HL-60 (cell line): ENCODE results near the gene NEGR1.

Source experiments
- DNase-seq, 2 experiments: peaks; one replicate each; pipeline ENCODE4 v3.0.0-alpha.2; 2010 to 2020; ENCODE audit warnings: low read depth in 1 of 2, low spot score in 1 of 2
- H3K27ac ChIP-seq: fragments of 250-450 bp; sonication (Bioruptor Pico); replicated peaks from 2 replicates; pipeline ENCODE4 v1.5.1; 2020; ENCODE audit warnings: mild to moderate bottlenecking, moderate library complexity
- H3K27me3 ChIP-seq: fragments of 250-450 bp; sonication (Bioruptor Pico); 2 replicates; pipeline ENCODE4 v1.5.1; 2021; ENCODE audit warnings: mild to moderate bottlenecking, moderate library complexity; ENCODE audit not compliant: insufficient read depth, poor library complexity, severe bottlenecking
- H3K4me3 ChIP-seq: replicated peaks from 2 replicates; pipeline ENCODE4 v1.5.1; 2011; ENCODE audit warnings: mild to moderate bottlenecking, control low read depth, low read length; ENCODE audit not compliant: insufficient read depth
- CTCF ChIP-seq: IDR thresholded peaks from one replicate; pipeline ENCODE4 v1.5.1; 2011; ENCODE audit warnings: low read length, control low read depth, inconsistent platforms; ENCODE audit not compliant: insufficient read depth
- GABPA ChIP-seq: IDR thresholded peaks from 2 replicates; pipeline ENCODE4 v1.6.1; 2012; ENCODE audit warnings: low read depth
- POLR2AphosphoS5 ChIP-seq: IDR thresholded peaks from 2 replicates; pipeline ENCODE4 v1.6.1; 2012; ENCODE audit warnings: low read depth
- SPI1 ChIP-seq: IDR thresholded peaks from 2 replicates; pipeline ENCODE4 v1.6.1; 2012; ENCODE audit warnings: low read depth, mild to moderate bottlenecking, borderline replicate concordance
- TF ChIP-seq, protein P1 (sequence below): IDR thresholded peaks from 2 replicates; pipeline ENCODE4 v1.6.1; 2012; ENCODE audit warnings: low read depth; ENCODE audit not compliant: insufficient replicate concordance

The NEGR1 gene

DNA sequence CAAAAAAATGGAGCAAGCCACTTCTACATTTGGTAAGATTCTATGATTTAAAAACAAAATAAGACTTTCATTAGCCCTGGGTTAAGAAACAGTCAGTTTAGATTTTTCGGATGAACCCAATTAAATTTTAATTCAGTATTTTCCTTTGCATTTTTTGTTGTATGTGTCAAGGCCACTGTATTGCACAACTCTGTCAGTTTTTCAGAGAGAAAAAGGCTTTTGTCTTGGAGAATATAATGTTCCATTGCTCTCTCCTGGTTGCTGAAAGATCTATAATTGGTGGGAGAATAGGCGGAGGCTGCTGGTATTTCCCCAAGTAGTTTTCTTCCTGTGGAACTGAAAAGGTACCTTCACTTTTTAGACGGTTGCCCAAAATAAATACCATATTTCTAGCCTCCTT is 84.6 kb downstream of the NEGR1 start:
- no peak overlapping the region for H3K27ac ChIP-seq
- TF ChIP-seq SPI1 (no peak), GABPA (no peak), CTCF (no peak), POLR2AphosphoS5 (no peak)
- TF ChIP-seq, protein P1, sequence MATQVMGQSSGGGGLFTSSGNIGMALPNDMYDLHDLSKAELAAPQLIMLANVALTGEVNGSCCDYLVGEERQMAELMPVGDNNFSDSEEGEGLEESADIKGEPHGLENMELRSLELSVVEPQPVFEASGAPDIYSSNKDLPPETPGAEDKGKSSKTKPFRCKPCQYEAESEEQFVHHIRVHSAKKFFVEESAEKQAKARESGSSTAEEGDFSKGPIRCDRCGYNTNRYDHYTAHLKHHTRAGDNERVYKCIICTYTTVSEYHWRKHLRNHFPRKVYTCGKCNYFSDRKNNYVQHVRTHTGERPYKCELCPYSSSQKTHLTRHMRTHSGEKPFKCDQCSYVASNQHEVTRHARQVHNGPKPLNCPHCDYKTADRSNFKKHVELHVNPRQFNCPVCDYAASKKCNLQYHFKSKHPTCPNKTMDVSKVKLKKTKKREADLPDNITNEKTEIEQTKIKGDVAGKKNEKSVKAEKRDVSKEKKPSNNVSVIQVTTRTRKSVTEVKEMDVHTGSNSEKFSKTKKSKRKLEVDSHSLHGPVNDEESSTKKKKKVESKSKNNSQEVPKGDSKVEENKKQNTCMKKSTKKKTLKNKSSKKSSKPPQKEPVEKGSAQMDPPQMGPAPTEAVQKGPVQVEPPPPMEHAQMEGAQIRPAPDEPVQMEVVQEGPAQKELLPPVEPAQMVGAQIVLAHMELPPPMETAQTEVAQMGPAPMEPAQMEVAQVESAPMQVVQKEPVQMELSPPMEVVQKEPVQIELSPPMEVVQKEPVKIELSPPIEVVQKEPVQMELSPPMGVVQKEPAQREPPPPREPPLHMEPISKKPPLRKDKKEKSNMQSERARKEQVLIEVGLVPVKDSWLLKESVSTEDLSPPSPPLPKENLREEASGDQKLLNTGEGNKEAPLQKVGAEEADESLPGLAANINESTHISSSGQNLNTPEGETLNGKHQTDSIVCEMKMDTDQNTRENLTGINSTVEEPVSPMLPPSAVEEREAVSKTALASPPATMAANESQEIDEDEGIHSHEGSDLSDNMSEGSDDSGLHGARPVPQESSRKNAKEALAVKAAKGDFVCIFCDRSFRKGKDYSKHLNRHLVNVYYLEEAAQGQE, result no peak
- H3K27me3 ChIP-seq, result no peaks in the 10 kb centered on the region
- no peak overlapping the region for H3K4me3 ChIP-seq
- DNase-seq, result no peak

- peak; percentile 5 for TF ChIP-seq CTCF
- TF ChIP-seq, protein P1, result no peak
- no peak for DNase-seq
Observed at GRCh38 chr1:72186733-72187307, 95.5 kb downstream of the NEGR1 start.

GRCh38 chr1:72184099-72184701 is 98.1 kb downstream of the NEGR1 start:
- Histone ChIP-seq H3K27me3 (no peaks in the 10 kb centered on the region), H3K27ac (no peak overlapping the region), H3K4me3 (no peak overlapping the region)
- no peak for TF ChIP-seq GABPA
- no peak for TF ChIP-seq POLR2AphosphoS5
- TF ChIP-seq SPI1, result no peak
- TF ChIP-seq CTCF, result no peak
- TF ChIP-seq, protein P1, result no peak
- no peak for DNase-seq

More at GRCh38 chr1:72186733-72187307, 95.5 kb downstream of the NEGR1 start:
- Histone ChIP-seq H3K27me3 (no peaks in the 10 kb centered on the region), H3K4me3 (no peak overlapping the region), H3K27ac (no peak overlapping the region)
